Neural crest cell (in vitro differentiated cells): ENCODE results near the gene ST8SIA6. TPM values are rescaled to one million over a fixed set of nuclear protein-coding genes. Genes with fewer than 3 reads are reported as not detected.

Experiments
- DNase-seq: peaks from one replicate; pipeline ENCODE4 v3.0.0; 2021; ENCODE audit warnings: low read depth, mixed read lengths, low spot score
- H3K27ac Mint-ChIP-seq: one replicate; pipeline ENCODE4 v1.8.0; 2021; ENCODE audit warnings: mild to moderate bottlenecking, mixed read lengths; ENCODE audit not compliant: unreplicated experiment
- H3K27me3 Mint-ChIP-seq: 2 replicates; pipeline ENCODE4 v1.8.0; 2021; ENCODE audit warnings: low read depth, mild to moderate bottlenecking, mixed read lengths
- H3K36me3 Mint-ChIP-seq: 2 replicates; pipeline ENCODE4 v1.8.0; 2021; ENCODE audit warnings: low read depth, mild to moderate bottlenecking, mixed read lengths
- H3K4me1 Mint-ChIP-seq: 2 replicates; pipeline ENCODE4 v1.8.0; 2021; ENCODE audit warnings: mixed read lengths
- H3K4me3 Mint-ChIP-seq: one replicate; pipeline ENCODE4 v1.8.0; 2021; ENCODE audit warnings: mild to moderate bottlenecking, mixed read lengths
- H3K9me3 Mint-ChIP-seq: 2 replicates; pipeline ENCODE4 v1.8.0; 2021; ENCODE audit warnings: mixed read lengths
- total RNA-seq: library from RNA; stranded (reverse); gene quantifications from 2 replicates; pipeline ENCODE4 v1.2.1, GENCODE V29; 2021
- TF ChIP-seq, protein P1 (sequence below): fragments of 200-600 bp; sonication (generic); conservative IDR thresholded peaks from 2 replicates; pipeline ENCODE4 v1.5.0; 2021; ENCODE audit warnings: antibody characterized with exemption, mild to moderate bottlenecking

ST8SIA6 gene
- total RNA-seq, 1 donor from 2014 or later, result not detected

GRCh38 chr10:17429490-17429889, 24.9 kb downstream of the ST8SIA6 start:
- H3K27me3 Mint-ChIP-seq, result peaks cover 17% of the 10 kb centered on the region
- TF ChIP-seq, protein P1, sequence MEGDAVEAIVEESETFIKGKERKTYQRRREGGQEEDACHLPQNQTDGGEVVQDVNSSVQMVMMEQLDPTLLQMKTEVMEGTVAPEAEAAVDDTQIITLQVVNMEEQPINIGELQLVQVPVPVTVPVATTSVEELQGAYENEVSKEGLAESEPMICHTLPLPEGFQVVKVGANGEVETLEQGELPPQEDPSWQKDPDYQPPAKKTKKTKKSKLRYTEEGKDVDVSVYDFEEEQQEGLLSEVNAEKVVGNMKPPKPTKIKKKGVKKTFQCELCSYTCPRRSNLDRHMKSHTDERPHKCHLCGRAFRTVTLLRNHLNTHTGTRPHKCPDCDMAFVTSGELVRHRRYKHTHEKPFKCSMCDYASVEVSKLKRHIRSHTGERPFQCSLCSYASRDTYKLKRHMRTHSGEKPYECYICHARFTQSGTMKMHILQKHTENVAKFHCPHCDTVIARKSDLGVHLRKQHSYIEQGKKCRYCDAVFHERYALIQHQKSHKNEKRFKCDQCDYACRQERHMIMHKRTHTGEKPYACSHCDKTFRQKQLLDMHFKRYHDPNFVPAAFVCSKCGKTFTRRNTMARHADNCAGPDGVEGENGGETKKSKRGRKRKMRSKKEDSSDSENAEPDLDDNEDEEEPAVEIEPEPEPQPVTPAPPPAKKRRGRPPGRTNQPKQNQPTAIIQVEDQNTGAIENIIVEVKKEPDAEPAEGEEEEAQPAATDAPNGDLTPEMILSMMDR, result no peak
- H3K36me3 Mint-ChIP-seq, result no peaks in the 10 kb centered on the region
- H3K4me3 Mint-ChIP-seq, result no peak overlapping the region
- peaks cover 7% of the 10 kb centered on the region for H3K4me1 Mint-ChIP-seq
- no peak for DNase-seq
- no peaks in the 10 kb centered on the region for H3K9me3 Mint-ChIP-seq
- H3K27ac Mint-ChIP-seq, result no peak overlapping the region

- Mint-ChIP-seq H3K27me3 (peaks cover 10% of the 10 kb centered on the region), H3K36me3 (no peaks in the 10 kb centered on the region), H3K4me3 (no peak overlapping the region), H3K27ac (no peak overlapping the region), H3K4me1 (peaks cover 12% of the 10 kb centered on the region), H3K9me3 (no peaks in the 10 kb centered on the region)
- no peak for DNase-seq
- TF ChIP-seq, protein P1, result no peak
These were observed 25.9 kb downstream of the ST8SIA6 start for GRCh38 chr10:17428351-17429097.

- Mint-ChIP-seq H3K4me1 (peaks cover 15% of the 10 kb centered on the region), H3K4me3 (no peak overlapping the region), H3K27ac (no peak overlapping the region), H3K27me3 (peaks cover 10% of the 10 kb centered on the region), H3K36me3 (no peaks in the 10 kb centered on the region), H3K9me3 (no peaks in the 10 kb centered on the region)
- no peak for DNase-seq
- TF ChIP-seq, protein P1, result no peak
These were observed 26.6 kb downstream of the ST8SIA6 start for GRCh38 chr10:17427666-17428350.

GRCh38 chr10:17427201-17427600, 27.2 kb downstream of the ST8SIA6 start:
- H3K9me3 Mint-ChIP-seq, result no peaks in the 10 kb centered on the region
- H3K4me1 Mint-ChIP-seq, result peaks cover 15% of the 10 kb centered on the region
- no peak for DNase-seq
- no peak overlapping the region for H3K27ac Mint-ChIP-seq
- peaks cover 10% of the 10 kb centered on the region for H3K27me3 Mint-ChIP-seq
- H3K36me3 Mint-ChIP-seq, result no peaks in the 10 kb centered on the region
- TF ChIP-seq, protein P1, result no peak
- no peak overlapping the region for H3K4me3 Mint-ChIP-seq

DNA sequence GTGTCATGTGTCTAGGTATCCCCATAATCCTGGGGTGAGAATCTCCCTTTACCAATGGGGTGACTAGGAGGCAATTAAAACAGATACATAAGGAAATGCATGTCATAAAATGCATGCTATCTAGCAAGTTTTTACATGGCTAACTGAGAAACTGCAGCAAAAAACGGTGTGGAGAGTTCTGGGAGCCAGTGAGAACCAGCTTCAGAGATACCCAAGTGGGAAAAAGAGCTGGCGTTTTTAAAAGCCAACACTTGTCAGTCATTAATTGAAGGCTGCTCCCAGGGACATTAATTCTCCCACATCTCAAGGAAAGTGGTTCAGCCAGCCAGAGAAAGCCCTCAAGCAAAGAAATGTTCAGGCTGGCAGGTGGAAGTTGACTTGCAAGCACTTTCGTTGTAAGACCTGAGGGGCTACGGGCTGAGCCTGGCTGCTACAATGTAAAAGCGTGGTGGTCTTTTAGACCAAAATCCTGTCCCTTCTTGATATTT, 28.1 kb downstream of the ST8SIA6 start:
- no peak for DNase-seq
- H3K4me1 Mint-ChIP-seq, result peaks cover 15% of the 10 kb centered on the region
- no peak overlapping the region for H3K27ac Mint-ChIP-seq
- H3K4me3 Mint-ChIP-seq, result no peak overlapping the region
- H3K36me3 Mint-ChIP-seq, result no peaks in the 10 kb centered on the region
- no peaks in the 10 kb centered on the region for H3K9me3 Mint-ChIP-seq
- H3K27me3 Mint-ChIP-seq, result peaks cover 3% of the 10 kb centered on the region
- TF ChIP-seq, protein P1, result no peak
